Smooth muscle cell (in vitro differentiated cells): Measurements from ENCODE around the gene DHX15. TPM values are rescaled to one million over a fixed set of nuclear protein-coding genes. Genes with fewer than 3 reads are reported as not detected.

Experiments
- DNase-seq: peaks from one replicate; lab custom pipeline; 2025; ENCODE audit not compliant: unreplicated experiment; lab: John Stamatoyannopoulos, UW
- H2AFZ ChIP-seq: fragments of 200-600 bp; sonication (generic); 2 replicates; pipeline ENCODE4 v1.6.0; 2016; ENCODE audit warnings: antibody characterized with exemption, low read depth, mild to moderate bottlenecking
- H3F3A ChIP-seq: fragments of 200-600 bp; sonication (generic); 2 replicates; pipeline ENCODE4 v1.6.0; 2017; ENCODE audit warnings: antibody characterized with exemption, low read depth
- H3K27ac ChIP-seq: fragments of 200-600 bp; sonication (generic); 2 replicates; pipeline ENCODE4 v1.5.1; 2016; ENCODE audit warnings: low read depth, mild to moderate bottlenecking
- H3K27me3 ChIP-seq: fragments of 200-600 bp; sonication (generic); 2 replicates; pipeline ENCODE4 v1.6.1; 2016; ENCODE audit warnings: low read depth, mild to moderate bottlenecking
- H3K36me3 ChIP-seq: fragments of 200-600 bp; sonication (generic); 2 replicates; pipeline ENCODE4 v1.5.1; 2016; ENCODE audit warnings: low read depth
- H3K4me1 ChIP-seq: fragments of 200-600 bp; sonication (generic); 2 replicates; pipeline ENCODE4 v1.5.1; 2016; ENCODE audit warnings: low read depth
- H3K4me2 ChIP-seq: fragments of 200-600 bp; sonication (generic); 2 replicates; pipeline ENCODE4 v1.6.0; 2016; ENCODE audit warnings: mild to moderate bottlenecking
- H3K4me3 ChIP-seq: fragments of 200-600 bp; sonication (generic); 2 replicates; pipeline ENCODE4 v1.5.1; 2016; ENCODE audit warnings: mild to moderate bottlenecking
- H3K79me2 ChIP-seq: fragments of 200-600 bp; sonication (generic); 2 replicates; pipeline ENCODE4 v1.6.0; 2016; ENCODE audit warnings: low read depth, mild to moderate bottlenecking
- H3K9ac ChIP-seq: fragments of 200-600 bp; sonication (generic); 2 replicates; pipeline ENCODE4 v1.6.0; 2016; ENCODE audit warnings: low read depth
- H3K9me3 ChIP-seq: fragments of 200-600 bp; sonication (generic); replicated peaks from 2 replicates; pipeline ENCODE4 v1.5.1; 2016; ENCODE audit warnings: low read depth
- H4K20me1 ChIP-seq: fragments of 200-600 bp; sonication (generic); 2 replicates; pipeline ENCODE4 v1.6.0; 2016; ENCODE audit warnings: low read depth
- WGBS: methylation state at CpG from one replicate; pipeline ENCODE4 v1.1.7; 2016; ENCODE audit warnings: low lambda C conversion rate; 5-methylcytosine and 5-hydroxymethylcytosine counted together
- microRNA counts: library from miRNA; unstranded; fragments of <30 nt; microRNA quantifications from one replicate; lab custom pipeline; 2016
- microRNA-seq: library from miRNA; unstranded; fragments of <30 nt; microRNA quantifications from one replicate; pipeline ENCODE4, GENCODE V29; 2016; ENCODE audit warnings: borderline number of aligned reads
- polyA plus RNA-seq: library from polyadenylated mRNA; unstranded; fragments of >200 nt; fragmentation: Nextera tagmentation; extraction: Ambion mirVana; gene quantifications from 2 replicates; pipeline ENCODE4 v1.2.1, GENCODE V29; 2016
- small RNA-seq: library from RNA; depleted of rRNA; stranded (forward); fragments of <200 nt; gene quantifications from one replicate; pipeline ENCODE3, GENCODE V24; 2014
- total RNA-seq: library from RNA; depleted of rRNA; stranded (reverse); fragments of >200 nt; gene quantifications from 2 replicates; pipeline ENCODE4 v1.2.3, GENCODE V29; 2014
- TF ChIP-seq, protein P1 (sequence below): fragments of 200-600 bp; sonication (generic); IDR thresholded peaks from 2 replicates; pipeline ENCODE4 v1.5.1; 2017; ENCODE audit warnings: borderline replicate concordance, mild to moderate bottlenecking, antibody characterized with exemption; ENCODE audit not compliant: insufficient read depth, poor library complexity, severe bottlenecking

The DHX15 gene
- total and polyA plus RNA-seq, 2 experiments from 2014 or later, result 69.8 to 168 TPM

DNA sequence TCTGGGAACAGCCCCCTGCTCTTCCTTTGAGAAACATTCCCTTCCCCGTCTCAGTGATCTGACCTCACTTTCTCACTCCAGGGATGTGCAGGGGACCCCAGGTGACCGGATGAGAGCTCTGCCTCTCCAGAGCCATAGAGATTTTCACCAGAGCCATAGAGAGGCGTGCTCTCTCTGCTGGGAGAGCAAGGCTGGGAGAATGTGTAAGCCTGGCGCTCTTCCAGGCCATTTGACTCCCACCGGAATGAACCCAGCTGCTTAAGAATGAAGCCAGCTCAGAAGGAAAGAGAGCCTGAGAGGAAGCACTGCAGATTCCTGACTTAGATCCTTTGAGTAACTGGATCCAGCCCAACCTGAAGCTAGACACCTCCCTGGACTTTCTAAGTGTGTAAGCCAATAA, 106.4 kb downstream of the DHX15 start:
- Histone ChIP-seq H3K4me2 (no peak overlapping the region), H3K27ac (no peak overlapping the region), H3K9me3 (no peaks in the 10 kb centered on the region), H3K27me3 (peaks cover 17% of the 10 kb centered on the region), H3F3A (no peaks in the 10 kb centered on the region), H3K79me2 (no peaks in the 10 kb centered on the region), H3K36me3 (no peaks in the 10 kb centered on the region), H3K4me1 (no peaks in the 10 kb centered on the region), H2AFZ (no peak overlapping the region), H3K9ac (no peak overlapping the region), H4K20me1 (no peaks in the 10 kb centered on the region), H3K4me3 (no peak overlapping the region)
- TF ChIP-seq, protein P1, sequence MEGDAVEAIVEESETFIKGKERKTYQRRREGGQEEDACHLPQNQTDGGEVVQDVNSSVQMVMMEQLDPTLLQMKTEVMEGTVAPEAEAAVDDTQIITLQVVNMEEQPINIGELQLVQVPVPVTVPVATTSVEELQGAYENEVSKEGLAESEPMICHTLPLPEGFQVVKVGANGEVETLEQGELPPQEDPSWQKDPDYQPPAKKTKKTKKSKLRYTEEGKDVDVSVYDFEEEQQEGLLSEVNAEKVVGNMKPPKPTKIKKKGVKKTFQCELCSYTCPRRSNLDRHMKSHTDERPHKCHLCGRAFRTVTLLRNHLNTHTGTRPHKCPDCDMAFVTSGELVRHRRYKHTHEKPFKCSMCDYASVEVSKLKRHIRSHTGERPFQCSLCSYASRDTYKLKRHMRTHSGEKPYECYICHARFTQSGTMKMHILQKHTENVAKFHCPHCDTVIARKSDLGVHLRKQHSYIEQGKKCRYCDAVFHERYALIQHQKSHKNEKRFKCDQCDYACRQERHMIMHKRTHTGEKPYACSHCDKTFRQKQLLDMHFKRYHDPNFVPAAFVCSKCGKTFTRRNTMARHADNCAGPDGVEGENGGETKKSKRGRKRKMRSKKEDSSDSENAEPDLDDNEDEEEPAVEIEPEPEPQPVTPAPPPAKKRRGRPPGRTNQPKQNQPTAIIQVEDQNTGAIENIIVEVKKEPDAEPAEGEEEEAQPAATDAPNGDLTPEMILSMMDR, result no peak
- WGBS, result 56% methylated on average over 5 of the region's 5 CpGs
- no peak for DNase-seq

MicroRNAs within 50 kb of the gene (microRNA counts, 767-probe panel; counts per million panel counts)
- 183 counts per million for microRNA hsa-miR-573 (lab: Ali Mortazavi, UCI)

Small RNA genes lying within 50 kb of the gene (microRNA-seq; reads per million reads assigned to microRNA genes)
- not detected for gene MIR573

Small RNA genes lying within 50 kb of the gene (small RNA-seq; reads per million reads assigned to genes)
- 0.16 reads per million for gene MIR573
- gene RN7SL16P, result 0.08 reads per million

Other genes starting within 250 kb of the DHX15 start
- 24.4 and 29.8 TPM in 2 replicates for gene SOD3, start 211.0 kb upstream of the DHX15 start, total RNA-seq
- 60.9 and 71.9 TPM in 2 replicates for gene SOD3, start 211.0 kb upstream of the DHX15 start, polyA plus RNA-seq